NCI-H1048 (cell line): ENCODE data around the gene NPNT.

Experiments
- DNase-seq: peaks from one replicate; lab custom pipeline; 2025; lab: John Stamatoyannopoulos, UW

Gene NPNT

GRCh38 chr4:105970371-105970770 lies 75.1 kb downstream of the NPNT start:
- no peak for DNase-seq

- no peak for DNase-seq
These were observed 75.8 kb downstream of the NPNT start for GRCh38 chr4:105971036-105971435.

- DNase-seq, result no peak
These were observed 77.8 kb downstream of the NPNT start for GRCh38 chr4:105972946-105973621.

- no peak for DNase-seq
These were observed 81.6 kb downstream of the NPNT start for GRCh38 chr4:105976915-105977314.

- no peak for DNase-seq
These were observed 83.5 kb downstream of the NPNT start for GRCh38 chr4:105978684-105979296.

GRCh38 chr4:105979506-105979905 lies 84.2 kb downstream of the NPNT start:
- DNase-seq, result no peak

GRCh38 chr4:105988671-105989070 lies 93.4 kb downstream of the NPNT start:
- no peak for DNase-seq

GRCh38 chr4:105989485-105990242 lies 94.4 kb downstream of the NPNT start:
- no peak for DNase-seq

- DNase-seq, result no peak
These were observed 95.7 kb downstream of the NPNT start for GRCh38 chr4:105990933-105991332.

GRCh38 chr4:105991726-105992125 lies 96.5 kb downstream of the NPNT start:
- DNase-seq, result no peak

- DNase-seq, result no peak
These were observed 97.5 kb downstream of the NPNT start for GRCh38 chr4:105992641-105993305.

- no peak for DNase-seq
These were observed 98.8 kb downstream of the NPNT start for GRCh38 chr4:105994061-105994460.

GRCh38 chr4:105994841-105995501 lies 99.7 kb downstream of the NPNT start:
- DNase-seq, result no peak

GRCh38 chr4:105996845-105997244 lies 101.6 kb downstream of the NPNT start:
- no peak for DNase-seq

GRCh38 chr4:105998171-105999063 lies 103.1 kb downstream of the NPNT start:
- no peak for DNase-seq

GRCh38 chr4:106002994-106003393 lies 107.7 kb downstream of the NPNT start:
- no peak for DNase-seq

- DNase-seq, result no peak
These were observed 115.5 kb downstream of the NPNT start for GRCh38 chr4:106010761-106011160.

- no peak for DNase-seq
These were observed 116.1 kb downstream of the NPNT start for GRCh38 chr4:106011387-106011786.

GRCh38 chr4:106017975-106018374 lies 122.7 kb downstream of the NPNT start:
- no peak for DNase-seq

- DNase-seq, result no peak
These were observed 124.5 kb downstream of the NPNT start for GRCh38 chr4:106019771-106020170.
